GM12892 (cell line): ENCODE data around the gene XYLT1.

ENCODE experiments used
- POLR2A ChIP-seq: IDR thresholded peaks from 2 replicates; pipeline ENCODE4 v1.6.1; 2011; ENCODE audit warnings: low read depth, low read length, control low read depth
- POLR2AphosphoS5 ChIP-seq: IDR thresholded peaks from 2 replicates; pipeline ENCODE4 v1.6.1; 2011; ENCODE audit warnings: low read depth, low read length, control low read depth

- TF ChIP-seq POLR2A (no peak), POLR2AphosphoS5 (no peak)
Observed at GRCh38 chr16:17305694-17306093, 165.1 kb downstream of the XYLT1 start.
